NCI-H187 (cell line): ENCODE measurements around the gene FLRT1.

ENCODE experiments used
- DNase-seq, 2 experiments: peaks; one replicate each; lab custom pipeline; 2025; lab: John Stamatoyannopoulos, UW

Gene FLRT1

DNA sequence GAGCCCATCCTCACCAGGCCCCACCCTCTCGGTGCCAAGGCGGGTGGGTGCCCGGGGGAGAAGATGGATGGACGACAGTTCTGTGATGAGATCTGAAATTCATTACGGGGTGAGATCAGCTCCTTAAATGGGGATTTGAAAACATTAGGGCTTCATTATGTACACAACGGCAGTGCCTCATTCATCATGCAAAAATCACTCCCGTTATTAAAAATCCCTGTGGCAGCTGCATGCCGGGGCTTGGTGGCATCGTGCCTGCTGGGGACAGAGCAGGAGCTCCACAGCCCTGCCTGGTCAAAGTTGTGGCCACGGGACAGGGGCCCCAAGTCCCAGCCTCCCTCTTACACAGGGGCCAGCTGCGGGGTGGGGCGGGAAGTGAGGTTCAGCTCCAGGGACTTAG lies 29.3 kb upstream of the FLRT1 start:
- no peak for DNase-seq

DNA sequence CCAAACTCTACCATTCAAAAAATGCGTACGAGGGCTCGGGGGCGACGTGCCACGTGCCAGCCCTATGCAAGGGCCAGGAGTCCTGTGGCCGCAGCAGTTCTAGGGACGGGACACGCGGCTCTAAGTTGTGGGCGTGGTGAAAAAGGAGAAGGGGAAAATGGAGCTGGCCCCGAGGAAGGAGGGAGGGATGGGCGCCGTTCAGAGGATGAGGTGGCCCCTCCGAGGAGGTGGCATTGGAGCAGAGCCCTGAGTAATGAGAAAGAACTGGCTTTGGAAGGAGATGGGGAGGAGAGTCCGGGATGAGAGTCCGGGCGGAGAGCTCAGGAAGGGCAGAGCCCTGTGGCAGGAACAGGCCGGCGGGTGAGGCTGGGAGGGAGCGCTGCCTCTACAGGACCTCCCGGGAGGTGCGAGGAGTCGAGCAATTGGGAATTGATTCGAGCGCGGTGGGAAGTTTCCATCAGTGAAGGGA lies 28.5 kb upstream of the FLRT1 start:
- no peak for DNase-seq

DNA sequence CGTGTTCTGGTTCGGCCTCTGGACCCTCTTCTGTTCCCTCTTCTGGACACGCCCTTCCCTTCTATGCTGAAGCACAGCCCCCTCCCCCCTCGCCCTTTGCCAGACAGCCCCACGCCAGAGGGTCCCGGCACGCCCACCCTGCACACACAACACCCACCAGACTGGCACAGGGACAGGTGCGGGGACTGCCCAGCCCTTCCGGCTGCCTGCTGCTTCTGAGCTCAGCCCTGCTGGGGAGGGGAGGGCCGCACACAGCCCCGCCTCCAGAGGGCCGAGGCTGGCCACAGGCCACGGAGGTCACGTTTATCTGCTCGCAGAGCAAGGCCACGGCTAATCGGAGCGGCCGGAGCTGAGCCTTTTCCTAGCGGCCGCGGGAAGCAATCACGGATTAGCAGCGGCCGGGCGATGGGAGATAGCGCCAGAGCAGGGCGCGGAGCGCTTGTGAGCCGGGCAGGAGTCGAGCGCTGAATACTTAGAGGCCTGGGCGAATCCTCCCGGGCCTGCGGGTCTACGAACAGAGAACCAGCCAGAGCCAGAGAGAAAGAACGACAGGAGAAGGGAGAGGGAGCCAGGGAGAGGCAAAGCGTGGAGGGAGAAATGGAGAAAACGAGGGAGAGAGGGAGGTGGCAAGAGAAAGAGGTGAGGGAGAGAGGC lies 28.0 kb upstream of the FLRT1 start:
- no peak for DNase-seq

DNA sequence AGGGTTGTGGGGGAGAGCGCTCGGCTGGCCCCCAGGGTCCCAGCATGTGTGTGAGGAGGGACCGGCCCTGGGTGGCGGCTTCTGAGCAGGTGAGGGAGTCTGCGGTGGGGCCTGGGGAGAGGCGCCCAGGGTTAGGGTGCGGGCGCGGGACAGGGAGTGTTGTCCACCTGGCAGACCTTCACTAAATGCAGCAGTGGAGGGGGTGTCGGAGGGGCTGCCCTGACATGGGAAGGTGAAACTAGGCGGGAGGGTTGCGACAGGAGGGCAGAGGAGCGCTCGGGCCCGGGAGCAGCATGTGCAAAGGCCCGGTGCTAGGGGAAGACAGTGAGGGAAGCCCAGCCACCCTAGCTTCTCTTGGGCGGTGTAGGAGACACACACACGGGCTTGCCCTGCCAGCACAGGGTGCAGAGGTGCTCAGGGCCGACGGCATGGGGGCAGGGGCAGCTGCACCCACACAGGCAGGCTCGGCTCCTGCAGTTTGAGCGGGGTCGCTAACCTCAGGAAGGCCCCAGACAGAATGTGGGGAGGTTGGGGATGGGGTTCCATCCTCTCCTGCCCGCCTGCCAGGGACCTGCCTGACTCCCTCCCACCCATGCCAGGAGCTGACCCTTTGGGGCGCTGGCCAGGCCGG lies 27.3 kb upstream of the FLRT1 start:
- no peak for DNase-seq

DNA sequence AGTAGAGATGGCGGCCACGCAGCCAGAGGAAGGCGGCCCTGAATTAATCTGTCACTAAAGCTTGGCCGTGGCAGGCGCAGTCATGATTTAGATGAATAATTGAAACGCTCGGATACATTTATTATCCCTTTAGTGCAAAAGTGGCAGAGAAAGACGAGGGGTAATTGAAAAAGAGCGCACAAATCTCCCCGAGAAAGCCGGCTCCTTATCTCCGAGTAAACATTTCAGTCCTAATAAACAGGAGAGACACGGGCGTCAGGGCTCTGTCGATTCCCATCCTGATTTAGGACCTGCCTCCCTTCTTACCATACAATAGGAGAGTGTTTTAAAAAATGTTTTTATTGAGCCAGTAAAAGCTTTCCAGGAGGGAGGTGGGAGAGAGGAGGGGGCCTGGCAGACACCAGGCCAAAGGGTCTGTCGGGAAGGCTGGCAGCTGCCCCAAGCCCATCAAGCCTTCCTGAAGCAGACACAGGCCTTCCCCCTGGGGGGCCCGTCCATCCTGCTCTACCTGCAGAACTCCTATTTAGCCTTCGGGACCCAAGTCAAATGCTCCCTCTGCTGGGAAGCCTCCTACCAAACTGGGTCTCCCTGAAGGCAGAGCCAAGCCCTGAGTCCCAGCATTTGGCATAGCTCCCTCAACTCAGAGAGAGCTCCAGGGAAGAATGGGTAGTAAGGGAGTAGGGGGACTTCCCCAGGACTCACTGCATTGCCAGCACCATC lies 26.7 kb upstream of the FLRT1 start:
- no peak for DNase-seq

DNA sequence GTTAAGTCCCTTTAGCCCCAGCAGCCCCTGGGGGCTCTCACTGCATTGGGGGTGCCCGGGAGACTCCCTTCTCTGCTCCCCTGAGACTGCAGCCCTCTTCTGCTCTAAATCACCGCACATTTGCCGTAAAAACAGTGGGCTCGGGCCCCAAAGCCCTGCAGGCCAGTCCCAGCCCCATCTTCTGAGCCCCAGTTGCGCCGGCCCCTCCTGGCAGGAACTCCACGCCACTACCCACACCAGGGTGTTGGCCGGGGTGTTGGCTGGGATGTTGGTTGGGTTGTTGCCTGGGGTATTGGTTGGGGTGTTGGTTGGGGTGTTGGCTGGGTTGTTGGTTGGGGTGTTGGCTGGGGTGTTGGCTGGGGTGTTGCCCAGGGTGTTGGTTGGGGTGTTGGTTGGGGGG lies 26.0 kb upstream of the FLRT1 start:
- no peak for DNase-seq

DNA sequence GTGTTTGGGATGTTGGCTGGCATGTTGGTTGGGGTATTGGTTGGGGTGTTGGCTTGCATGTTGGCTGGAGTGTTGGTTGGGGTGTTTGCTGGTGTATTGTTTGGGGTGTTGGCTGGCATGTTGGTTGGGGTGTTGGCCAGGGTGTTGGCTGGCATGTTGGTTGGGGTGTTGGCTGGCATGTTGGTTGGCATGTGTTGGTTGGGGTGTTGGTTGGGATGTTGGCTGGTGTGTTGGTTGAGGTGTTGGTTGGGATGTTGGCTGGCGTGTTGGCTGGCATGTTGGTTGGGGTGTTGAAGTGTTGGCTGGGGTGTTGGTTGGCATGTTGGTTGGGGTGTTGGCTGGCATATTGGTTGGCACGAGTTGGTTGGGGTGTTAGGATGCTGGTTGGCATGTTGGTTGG lies 24.9 kb upstream of the FLRT1 start:
- DNase-seq, result no peak

DNA sequence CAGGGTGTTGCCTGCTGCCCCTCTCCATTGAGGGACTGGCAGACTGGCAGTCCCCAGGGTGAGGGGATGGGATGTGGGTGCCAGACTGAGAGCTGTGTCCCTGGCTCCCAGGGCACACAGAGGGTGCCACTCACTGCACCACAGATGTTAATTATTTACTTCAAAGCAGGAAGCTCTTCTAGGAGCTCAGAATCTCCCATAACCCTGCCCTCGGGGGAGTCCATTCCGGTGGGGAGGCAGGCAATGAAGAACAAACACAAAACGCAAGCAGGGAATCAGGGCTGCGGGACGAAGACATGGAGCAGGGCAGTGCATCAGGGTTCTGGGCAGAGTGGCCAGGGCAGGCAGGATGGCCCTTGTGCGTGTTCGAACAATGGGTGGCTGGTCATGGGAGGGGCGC lies 24.4 kb upstream of the FLRT1 start:
- DNase-seq, result no peak

DNA sequence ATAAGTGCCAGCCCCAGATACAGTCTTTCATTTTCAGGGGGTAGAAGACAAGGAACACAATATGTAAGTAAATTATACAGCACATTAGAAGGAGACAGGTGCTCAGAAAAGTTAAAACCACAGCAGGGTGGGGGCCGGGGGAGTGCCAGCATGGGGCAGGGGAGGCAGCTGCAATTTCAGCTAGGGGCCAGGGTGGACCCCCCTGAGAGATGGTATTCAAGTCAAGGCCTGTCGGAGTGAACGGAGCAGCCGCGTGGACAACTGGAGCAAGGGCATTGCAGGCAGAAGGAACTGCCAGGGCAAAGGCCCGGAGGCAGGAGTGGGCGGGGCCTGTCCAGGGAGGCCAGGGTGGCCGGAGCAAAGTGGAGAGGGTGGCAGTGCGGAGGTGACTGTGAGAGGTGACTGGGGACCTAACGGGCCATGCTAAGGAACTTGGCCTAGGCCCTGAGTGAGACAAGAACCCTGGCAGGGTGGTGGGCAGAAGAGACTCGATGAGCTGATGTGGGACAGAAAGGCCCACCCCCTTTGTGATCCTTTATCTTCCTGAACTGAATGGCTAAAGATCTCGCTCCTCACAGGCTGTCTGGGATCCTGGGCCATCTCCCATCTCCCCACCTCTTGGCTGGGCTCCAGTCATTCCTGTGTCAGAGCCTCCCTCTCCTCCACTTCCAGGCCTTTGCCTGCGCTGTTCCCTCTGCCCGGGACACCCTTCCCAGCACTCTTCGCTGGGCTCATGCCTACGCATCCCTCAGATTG lies 22.4 kb upstream of the FLRT1 start:
- no peak for DNase-seq

DNA sequence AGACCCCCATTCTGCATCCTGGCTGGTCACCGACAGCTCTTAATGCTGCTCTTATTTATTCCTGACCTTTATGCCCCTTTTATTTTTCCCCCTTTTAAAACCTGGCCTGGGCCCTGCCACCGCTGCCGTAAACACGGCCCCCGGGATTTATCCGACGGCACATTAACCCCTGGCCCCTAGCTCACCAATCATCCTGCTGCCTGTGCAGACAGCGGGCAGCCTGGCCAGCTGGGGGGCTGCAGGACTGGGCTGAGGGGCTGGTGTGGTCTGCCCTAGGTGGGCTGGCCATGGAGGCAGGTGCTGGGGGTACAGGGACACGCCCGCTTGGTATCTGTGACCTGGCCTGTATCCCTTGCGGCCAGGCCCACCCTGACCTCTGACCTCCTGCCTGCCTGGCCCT lies 21.4 kb upstream of the FLRT1 start:
- DNase-seq, result no peak

DNA sequence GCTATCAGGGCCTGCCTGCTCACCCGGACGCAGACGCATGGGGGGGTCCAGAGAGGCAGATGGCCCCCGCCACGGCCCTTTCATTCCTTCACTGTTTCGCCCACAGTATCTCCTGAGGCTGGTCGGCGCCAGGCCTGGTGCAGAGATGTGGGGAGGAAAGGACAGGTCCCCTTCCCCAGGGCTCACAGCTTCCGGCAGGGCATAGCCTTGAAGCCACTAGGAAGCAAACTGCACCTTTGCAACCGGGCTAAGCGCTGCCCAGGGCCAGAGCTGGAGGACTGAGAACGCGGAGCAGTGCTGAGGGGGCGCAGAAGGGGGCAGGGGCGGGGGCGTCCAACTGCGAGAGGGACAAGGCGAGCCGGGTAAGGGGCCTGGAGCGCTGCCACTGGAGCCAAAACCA lies 20.2 kb upstream of the FLRT1 start:
- no peak for DNase-seq

DNA sequence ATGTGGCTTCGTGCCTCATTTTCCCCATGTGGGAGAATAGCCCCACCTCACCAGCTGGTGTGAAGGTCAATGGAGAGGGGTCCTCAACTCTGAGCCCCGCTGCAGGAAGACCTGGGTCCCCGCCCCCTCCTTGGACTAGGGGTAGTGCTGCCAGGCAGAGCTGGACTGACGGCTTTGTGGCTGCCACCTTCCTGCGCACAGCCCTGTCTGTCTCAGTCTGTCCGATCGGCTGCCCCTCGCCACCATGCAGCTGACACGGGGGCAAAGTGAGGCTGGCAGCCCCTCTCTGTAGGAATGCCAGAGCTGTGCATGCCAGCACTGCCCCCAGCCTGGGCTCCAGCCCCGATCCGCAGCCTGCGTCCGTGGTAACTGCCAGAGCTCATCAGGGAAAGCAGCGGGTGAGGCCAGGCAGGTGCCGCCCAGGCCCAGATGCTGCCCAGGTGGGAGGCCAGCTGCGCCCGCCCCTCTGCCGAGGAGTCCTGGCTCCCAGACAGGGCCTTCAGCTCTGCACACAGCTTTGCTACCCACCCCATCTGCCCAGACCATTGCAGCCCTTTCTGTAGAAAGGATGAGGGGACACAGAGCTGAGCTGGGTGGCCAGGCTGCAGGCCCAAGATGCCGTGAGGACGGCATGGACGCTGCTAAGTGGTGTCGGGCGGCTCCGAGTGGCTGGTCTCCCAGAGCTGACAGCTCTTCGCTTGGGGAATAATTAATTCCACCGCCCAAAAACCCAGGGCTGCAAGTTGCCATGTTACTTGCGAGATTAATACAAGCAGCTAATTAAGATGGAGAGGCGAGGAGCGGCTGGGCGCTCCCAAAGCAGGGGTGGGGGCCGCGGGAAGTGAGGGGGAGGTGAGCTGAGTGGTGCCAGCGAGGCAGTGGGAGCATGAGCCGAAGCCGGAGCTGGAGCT lies 19.5 kb upstream of the FLRT1 start:
- DNase-seq, result no peak

DNA sequence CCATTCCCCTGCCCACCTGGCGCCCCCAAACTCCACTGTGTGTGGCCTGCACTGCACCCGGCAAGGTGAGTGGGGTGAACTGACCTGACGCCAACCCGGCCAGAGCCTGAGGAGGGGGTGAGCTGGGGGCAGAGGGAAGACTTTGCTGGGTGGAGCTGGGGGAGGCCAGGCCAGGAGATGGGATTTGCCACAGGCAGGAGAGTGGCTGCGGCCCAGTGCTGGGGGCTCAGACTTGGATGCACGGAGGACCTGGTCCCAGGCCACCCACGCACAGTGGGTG lies 17.8 kb upstream of the FLRT1 start:
- DNase-seq, result no peak

DNA sequence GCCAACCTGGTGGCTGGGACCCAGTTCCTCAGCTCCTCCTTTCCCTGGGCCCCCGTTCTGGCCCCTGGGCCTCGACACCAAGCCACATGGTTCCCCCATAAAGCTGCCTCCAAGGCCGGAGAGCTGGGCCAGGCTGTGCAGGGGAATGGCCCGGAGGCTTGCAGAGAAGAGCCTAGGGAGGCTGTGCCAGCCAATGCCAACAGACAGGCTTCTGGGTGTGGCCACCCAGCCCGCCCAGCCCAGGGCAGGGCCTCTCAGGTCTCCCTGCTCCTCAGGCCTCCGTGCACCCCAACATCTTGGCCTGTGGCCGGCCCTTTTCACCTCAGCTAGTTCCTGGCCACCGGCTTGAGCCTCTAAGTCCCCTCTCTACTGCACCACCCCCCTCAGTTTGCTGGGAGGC lies 17.4 kb upstream of the FLRT1 start:
- DNase-seq, result no peak

DNA sequence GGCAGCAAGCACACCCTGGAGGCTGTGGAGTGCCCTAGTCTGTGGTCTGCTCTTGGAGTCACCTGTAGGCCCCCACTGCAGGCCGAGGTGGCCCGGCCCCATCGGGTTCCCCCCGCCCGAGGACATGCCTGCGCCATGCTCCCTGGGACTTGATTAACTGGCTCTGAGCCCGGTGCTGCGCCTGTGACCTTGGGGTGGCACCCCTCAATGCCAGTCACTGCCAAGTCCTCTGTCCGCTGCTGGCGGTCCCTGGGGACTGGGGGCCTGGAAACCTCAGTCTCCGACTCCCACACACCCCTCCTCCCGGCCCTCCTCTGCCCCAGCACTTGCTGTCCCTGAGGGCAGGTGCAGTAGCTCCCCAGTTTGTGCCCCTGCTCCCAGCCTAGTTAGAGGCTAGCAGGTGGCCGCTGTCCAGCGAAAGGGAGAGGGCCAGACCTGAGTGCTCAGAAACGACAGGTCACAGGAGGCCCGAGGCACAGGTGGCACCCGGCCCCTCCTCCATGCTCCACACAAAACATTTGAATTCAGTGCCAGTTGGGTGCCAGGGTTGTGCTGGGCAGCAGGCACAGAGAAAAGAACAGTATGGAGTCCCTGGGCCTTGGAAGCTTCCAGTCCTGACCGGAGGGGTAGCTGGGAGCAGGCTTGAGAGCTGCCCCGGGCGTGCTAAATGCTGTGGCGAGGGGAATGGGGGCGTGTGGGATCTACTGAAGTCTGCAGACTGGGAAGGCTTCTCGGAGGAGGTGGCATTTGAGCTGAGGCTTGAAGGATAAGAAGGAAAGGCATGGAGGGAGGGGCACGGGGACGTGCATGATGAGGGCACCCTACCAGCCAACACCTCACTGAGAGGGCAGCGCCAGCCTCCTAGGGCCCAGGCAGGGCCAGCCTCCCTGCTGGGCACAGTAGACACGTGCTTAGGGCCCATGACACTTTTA lies 16.4 kb upstream of the FLRT1 start:
- DNase-seq, result no peak

DNA sequence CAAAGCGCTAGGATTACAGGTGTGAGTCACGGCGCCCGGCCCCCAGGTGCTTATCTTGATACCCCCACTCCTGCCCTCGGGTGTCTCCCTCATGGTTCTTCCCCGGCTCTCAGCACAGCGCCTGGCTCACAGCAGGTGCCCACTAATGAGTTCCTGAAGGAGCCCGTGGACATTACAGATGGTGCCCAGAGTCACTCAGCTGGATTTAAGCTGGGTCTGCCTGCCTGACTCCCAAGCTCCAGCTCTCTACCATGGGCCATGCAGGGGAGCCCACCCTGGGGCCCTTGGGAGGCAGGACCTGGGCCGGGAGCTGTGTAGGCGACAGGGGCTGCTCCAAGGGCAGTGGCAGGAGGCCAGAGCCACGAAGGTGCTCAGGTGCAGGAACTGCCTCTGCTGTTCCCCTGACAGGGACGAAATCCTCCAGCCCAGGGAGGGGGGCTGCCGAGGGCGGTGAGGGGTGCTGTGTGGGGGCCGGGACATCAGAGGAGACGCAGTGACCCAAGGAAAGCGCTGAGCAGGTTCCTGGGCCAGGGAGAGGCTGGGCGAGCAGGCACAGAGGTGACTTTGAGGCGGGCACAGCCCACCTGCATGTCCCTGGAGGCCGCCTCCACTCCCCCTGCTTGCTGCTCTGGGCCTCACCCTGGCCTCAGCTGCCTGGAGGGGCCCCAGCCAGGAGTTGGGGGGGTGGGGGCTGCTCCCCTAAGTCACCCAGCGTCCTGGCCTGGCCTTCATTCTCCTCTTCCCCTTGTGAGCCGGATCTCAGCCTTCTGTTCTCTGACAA lies 14.6 kb upstream of the FLRT1 start:
- DNase-seq, result no peak

DNA sequence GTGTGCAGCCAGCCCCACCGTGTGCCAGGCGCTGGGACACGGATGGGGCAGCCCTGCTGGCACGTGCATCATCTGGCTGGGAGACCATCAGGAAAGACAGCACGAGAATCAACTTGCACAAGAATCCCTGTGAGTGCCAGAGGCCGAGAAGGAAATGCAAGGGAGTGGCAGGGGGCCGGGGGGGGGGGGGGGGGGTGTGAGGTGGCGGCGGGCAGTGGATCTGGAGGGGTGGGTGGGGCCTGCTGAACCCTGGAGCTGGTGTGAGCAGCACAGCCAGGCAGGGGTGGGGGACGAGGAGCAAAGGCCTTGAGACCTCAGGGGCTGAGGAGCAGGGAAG lies 14.0 kb upstream of the FLRT1 start:
- DNase-seq, result no peak

DNA sequence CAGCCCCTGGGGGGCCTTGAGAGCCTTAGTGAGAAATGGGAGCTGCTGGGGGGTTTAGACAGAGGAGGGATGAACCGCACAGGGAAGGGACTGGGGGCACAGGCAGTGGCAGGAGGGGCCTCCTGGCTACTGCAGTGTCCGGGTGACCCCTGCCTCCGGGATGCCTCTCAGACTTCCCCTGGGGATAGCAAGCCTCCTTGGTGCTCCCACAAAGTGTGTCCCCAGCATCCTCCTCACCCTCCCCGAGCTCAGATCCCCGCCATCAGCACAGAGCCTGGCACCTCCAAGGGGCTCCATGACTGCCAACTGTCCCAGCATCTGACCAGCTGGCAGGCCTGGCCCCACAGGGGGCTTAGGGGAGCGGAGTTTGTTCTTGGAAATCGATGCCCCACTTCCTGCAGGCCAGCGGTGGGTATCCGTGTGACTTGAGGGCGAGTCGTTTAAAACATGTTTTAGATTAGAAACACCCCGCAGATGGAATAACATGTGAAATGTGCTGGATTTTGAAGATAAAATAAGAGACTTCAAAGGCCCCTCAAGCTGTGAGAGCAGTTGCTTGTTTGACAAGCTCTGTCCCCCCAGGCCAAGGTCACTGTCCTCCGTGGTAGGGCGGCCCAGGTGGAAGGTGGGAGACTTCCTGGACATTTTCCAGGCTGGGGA lies 13.5 kb upstream of the FLRT1 start:
- no peak for DNase-seq
